Activated CD4-positive, alpha-beta T cell treated with anti-CD3 and anti-CD28 coated beads, Interleukin-2, amount 10 ng/mL, durations not matched to agents 7 days and 5 days (primary cell): ENCODE measurements around the gene FAM136A. TPM values are rescaled to one million over a fixed set of nuclear protein-coding genes. Genes with fewer than 3 reads are reported as not detected.

Source experiments
- microRNA-seq: library from miRNA; unstranded; fragments of <30 nt; microRNA quantifications from one replicate; pipeline ENCODE4 v1.2.0, GENCODE V29; 2021; ENCODE audit warnings: borderline microRNAs expressed, borderline replicate concordance
- total RNA-seq, 2 experiments: library from RNA; stranded (reverse); gene quantifications; one replicate each; pipeline ENCODE4 v1.2.3, GENCODE V29; 2021

Gene FAM136A
- total RNA-seq, 2 experiments from 2014 or later: 33.4 to 37.4 TPM

Small RNA genes lying within 50 kb of the gene (microRNA-seq; reads per million reads assigned to microRNA genes)
- gene MIR1285-2: not detected

Other genes with a start within 250 kb of the FAM136A start
- 100 to 1,000 TPM; 527 to 544 TPM for gene PCBP1, start 214.6 kb downstream of the FAM136A start, total RNA-seq
- 10 to 100 TPM; 26.0 to 27.9 TPM for gene C2orf42, start 111.0 kb downstream of the FAM136A start, total RNA-seq
- 100 to 1,000 TPM; 133 to 146 TPM for gene TIA1, start 53.4 kb downstream of the FAM136A start, total RNA-seq
- gene PCYOX1, start 43.9 kb downstream of the FAM136A start, total RNA-seq: 10 to 100 TPM; 15.5 to 17.0 TPM
- 100 to 1,000 TPM; 307 to 364 TPM for gene SNRPG, start 8.3 kb downstream of the FAM136A start, total RNA-seq